ENCODE results near the gene ENPP5. TPM values are rescaled to one million over a fixed set of nuclear protein-coding genes. Genes with fewer than 3 reads are reported as not detected.

The ENPP5 gene
- total and polyA plus RNA-seq, 10 of the 15 experiments (the other 5 are each of a cell fraction or from before 2014, with no cell fraction given): 0.05 to 0.07 TPM; not detected in 8

- TF ChIP-seq SRF (IDR thresholded peaks at IDR 0.05; ENCODE audit: low read depth in 2 of 2, low read length in 2 of 2) (no peak), SIN3A (IDR thresholded peaks at IDR 0.05; ENCODE audit: low read depth, low read length) (no peak), ZNF622 (IDR thresholded peaks at IDR 0.05) (no peak), MTA2 (IDR thresholded peaks at IDR 0.05; ENCODE audit: low read depth) (no peak)
Measured at GRCh38 chr6:46189726-46190125, 18.9 kb upstream of the ENPP5 start (continued).

GRCh38 chr6:46186583-46186982 lies 15.8 kb upstream of the ENPP5 start:
- in situ Hi-C loops (cut with MboI) (no loop called here), intact Hi-C loops (cut with micrococcal nuclease; ENCODE audit: unreplicated experiment) (no loop called here)
- Histone ChIP-seq H2AFZ (ENCODE audit: control insufficient read depth, low read depth, low read length) (no peak overlapping the region), H4K20me1 (ENCODE audit: control insufficient read depth, insufficient read depth) (no peaks in the 10 kb centered on the region), H3K4me3 (no peak overlapping the region), H3K9me3 (replicated peaks; ENCODE audit: control insufficient read depth, insufficient read depth, low read length) (no peaks in the 10 kb centered on the region; the same call in 2 of the 3 replicates), H3K4me1 (ENCODE audit: control insufficient read depth, insufficient read depth, low read length) (no peaks in the 10 kb centered on the region), H3K27ac (ENCODE audit: control insufficient read depth, insufficient read depth) (no peak overlapping the region), H3K4me2 (ENCODE audit: control insufficient read depth, insufficient read depth) (no peak overlapping the region), H3K9ac (ENCODE audit: control insufficient read depth, insufficient read depth, low read length) (no peak overlapping the region), H3K79me2 (ENCODE audit: control insufficient read depth, insufficient read depth, low read length) (no peaks in the 10 kb centered on the region), H3K36me3 (ENCODE audit: control insufficient read depth in 2 of 2, insufficient read depth in 2 of 2, low read length in 1 of 2) (no peaks in the 10 kb centered on the region), H3K27me3 (replicated peaks in 1 of 2; ENCODE audit: control insufficient read depth in 2 of 2, insufficient read depth in 2 of 2, low read length in 1 of 2) (peaks cover 3 to 4% of the 10 kb centered on the region in 2 experiments; a peak in 3 of 4 replicates)
- no peak for FAIRE-seq
- no peak for ATAC-seq
- RAD21 ChIA-PET (ENCODE audit: unreplicated experiment): no interaction called here
- no TSS peak for BruUV-seq (replicated peaks)
- WGBS (ENCODE audit: insufficient coverage, insufficient replicate concordance, low lambda C conversion rate, missing lambda C conversion rate): 36% methylated on average over 1 of the region's 1 CpG
- no peak for TF ChIP-seq NFYA (IDR thresholded peaks at IDR 0.05; ENCODE audit: borderline replicate concordance, low read depth, low read length)
- TF ChIP-seq CREB1 (IDR thresholded peaks at IDR 0.05; ENCODE audit: low read depth): no peak
- TF ChIP-seq SREBF2 (IDR thresholded peaks at IDR 0.05; ENCODE audit: low read length): no peak
- no peak for TF ChIP-seq ZSCAN29 (IDR thresholded peaks at IDR 0.05)
- no peak for TF ChIP-seq NRF1 (conservative IDR thresholded peaks at IDR 0.05; ENCODE audit: low read depth, low read length)
- no peak for DNase-seq (ENCODE audit: low read depth, low spot score)
- SMC1A ChIA-PET (ENCODE audit: uncharacterized antibody, unreplicated experiment): interaction anchor here (1.4 to 1.6 kb wide), 3 partner anchors 30 to 48 kb away, joined by 4 to 6 read pairs (median 4); no protein-coding TSS in a partner anchor
- CTCF ChIA-PET: interaction anchor here (0.6 kb wide), 1 partner anchor 96 kb away, joined by 3 read pairs; no protein-coding TSS in a partner anchor
- POLR2A ChIA-PET: no interaction called here
